MCF 10A (cell line): ENCODE measurements around the gene GIMAP8. TPM values are rescaled to one million over a fixed set of nuclear protein-coding genes. Genes with fewer than 3 reads are reported as not detected.
A peak's percentile ranks its signal among the peaks of the same experiment; 100 is the strongest.

Source experiments
- Bru-seq: library from RNA; stranded (reverse); fragments of 400-500 nt; gene quantifications from one replicate; lab custom pipeline; 2021; lab: Mats Ljungman, UMichigan
- BruChase-seq, 2 experiments: library from RNA; stranded (reverse); fragments of 400-500 nt; gene quantifications; one replicate each; lab custom pipeline; 2021; lab: Mats Ljungman, UMichigan
- BruUV-seq: library from RNA; stranded (reverse); fragments of 400-500 nt; replicated peaks from 2 replicates; lab custom pipeline; 2021; lab: Mats Ljungman, UMichigan
- CTCF ChIA-PET: fragments of 300-600 bp; sonication (Branson Sonifier 250); formaldehyde crosslinking; extraction: SDS; loops from one replicate; lab custom pipeline; 2021; ENCODE audit warnings: antibody characterized with exemption, inconsistent platforms; lab: Yijun Ruan, JAX
- POLR2A ChIA-PET: fragments of 300-600, 350-650 bp; sonication (Branson Sonifier 250); formaldehyde crosslinking; extraction: SDS; loops from one replicate; lab custom pipeline; 2020; ENCODE audit warnings: antibody characterized with exemption, inconsistent platforms; lab: Yijun Ruan, JAX
- DNase-seq: peaks from one replicate; pipeline ENCODE4 v3.0.0-alpha.2; 2018; ENCODE audit not compliant: unreplicated experiment
- H3K27ac Mint-ChIP-seq: one replicate; pipeline ENCODE4 v1.8.0; 2022; ENCODE audit warnings: mild to moderate bottlenecking, low read depth, mixed read lengths; ENCODE audit not compliant: unreplicated experiment
- H3K27me3 Mint-ChIP-seq: one replicate; pipeline ENCODE4 v1.8.0; 2022; ENCODE audit warnings: mixed read lengths; ENCODE audit not compliant: insufficient read depth, unreplicated experiment
- H3K36me3 Mint-ChIP-seq: one replicate; pipeline ENCODE4 v1.8.0; 2022; ENCODE audit warnings: mild to moderate bottlenecking, moderate library complexity, mixed read lengths; ENCODE audit not compliant: insufficient read depth, unreplicated experiment
- H3K4me1 Mint-ChIP-seq: one replicate; pipeline ENCODE4 v1.8.0; 2022; ENCODE audit warnings: mixed read lengths; ENCODE audit not compliant: insufficient read depth, unreplicated experiment
- H3K4me3 Mint-ChIP-seq: one replicate; pipeline ENCODE4 v1.8.0; 2022; ENCODE audit warnings: mild to moderate bottlenecking, moderate library complexity, mixed read lengths; ENCODE audit not compliant: unreplicated experiment
- H3K9me3 Mint-ChIP-seq: one replicate; pipeline ENCODE4 v1.8.0; 2022; ENCODE audit warnings: mixed read lengths; ENCODE audit not compliant: unreplicated experiment
- CTCF ChIP-seq: fragments of 200-600 bp; IDR thresholded peaks from one replicate; pipeline ENCODE4 v1.8.0; 2022; ENCODE audit warnings: antibody characterized with exemption, mild to moderate bottlenecking; ENCODE audit not compliant: unreplicated experiment
- intact Hi-C: fragments of 100-400 bp; cut with micrococcal nuclease; formaldehyde crosslinking; loops from 2 replicates; pipeline ENCODE4 v1.14.1; 2022
- long read RNA-seq: library from polyadenylated mRNA; stranded (forward); transcript quantifications from one replicate; pipeline ENCODE4 v2.0.0, GENCODE V29; 2022
- total RNA-seq: library from RNA; stranded (reverse); gene quantifications from 2 replicates; pipeline ENCODE4 v1.2.3, GENCODE V29; 2022

GIMAP8 gene
- total RNA-seq, result not detected in 2 replicates
- not detected for Bru-seq, nascent RNA
- percentile 4 among the genes with signal in this experiment for BruChase-seq, experiment 1, labeled RNA remaining after a 6-hour chase
- percentile 12 among the genes with signal in this experiment for BruChase-seq, experiment 2, labeled RNA remaining after a 2-hour chase
- long read RNA-seq, result 0 reads

GRCh38 chr7:150450491-150451001, at the start of gene GIMAP8:
GIMAP8 (plus strand) TSS chr7:150450630; CDS start chr7:150466699, 16,069 bp downstream.
- BruUV-seq, result no TSS peak
- Mint-ChIP-seq H3K4me3 (no peak within 1 kb of the TSS), H3K36me3 (no peaks in the 10 kb centered on the region), H3K27ac (no peak within 1 kb of the TSS), H3K27me3 (peaks cover 17% of the 10 kb centered on the region), H3K9me3 (no peaks in the 10 kb centered on the region), H3K4me1 (no peaks in the 10 kb centered on the region)
- no peak for TF ChIP-seq CTCF
- intact Hi-C loops, result no loop called here
- CTCF ChIA-PET, result interaction anchor here (0.6 to 1.8 kb wide), 4 partner anchors 22 to 305 kb away, joined by 3 to 5 read pairs (median 3); no protein-coding TSS in a partner anchor
- POLR2A ChIA-PET, result no interaction called here
- no peak for DNase-seq

- Mint-ChIP-seq H3K27ac (no peak overlapping the region), H3K27me3 (no peaks in the 10 kb centered on the region), H3K36me3 (peaks cover 9% of the 10 kb centered on the region), H3K4me3 (no peak overlapping the region), H3K9me3 (no peaks in the 10 kb centered on the region), H3K4me1 (peaks cover 23% of the 10 kb centered on the region)
- POLR2A ChIA-PET, result interaction anchor here (1.4 to 2.1 kb wide), 3 partner anchors 23 to 34 kb away, joined by 4 to 9 read pairs (median 6); partner anchors contain the start of gene REPIN1
- no peak for TF ChIP-seq CTCF
- DNase-seq, result no peak
- intact Hi-C loops, result loop anchor here (1.0 kb wide), 2 partner anchors 21 to 33 kb away; partner anchors contain the start of gene REPIN1
- BruUV-seq, result no TSS peak
- CTCF ChIA-PET, result interaction anchor here (0.6 to 1.7 kb wide), 4 partner anchors 21 to 85 kb away, joined by 3 to 9 read pairs (median 4); no protein-coding TSS in a partner anchor
Observed at GRCh38 chr7:150400788-150401423, 49.5 kb upstream of the GIMAP8 start.

- H3K27ac Mint-ChIP-seq, result no peak overlapping the region
- intact Hi-C loops, result no loop called here
- ChIA-PET POLR2A (interaction anchor here (2.1 kb wide), 2 partner anchors 24 to 33 kb away, joined by 6 to 9 read pairs; partner anchors contain the start of gene REPIN1), CTCF (interaction anchor here (0.7 to 1.7 kb wide), 2 partner anchors 20 to 46 kb away, joined by 3 to 9 read pairs; no protein-coding TSS in a partner anchor)
- H3K9me3 Mint-ChIP-seq, result no peaks in the 10 kb centered on the region
- H3K4me3 Mint-ChIP-seq, result no peak overlapping the region
- no peak for DNase-seq
- H3K4me1 Mint-ChIP-seq, result peaks cover 28% of the 10 kb centered on the region
- TF ChIP-seq CTCF, result no peak
- H3K36me3 Mint-ChIP-seq, result peaks cover 9% of the 10 kb centered on the region
- no TSS peak for BruUV-seq
- no peaks in the 10 kb centered on the region for H3K27me3 Mint-ChIP-seq
Observed at GRCh38 chr7:150401424-150401790, 49.0 kb upstream of the GIMAP8 start.
